GM21723 (cell line): ENCODE measurements around the gene KCNIP4.

Experiments
- ATAC-seq: cut with Tn5 transposase; IDR thresholded peaks from one replicate; pipeline ENCODE4 v1.9.1; 2021; ENCODE audit warnings: mild to moderate bottlenecking, moderate library complexity; ENCODE audit not compliant: unreplicated experiment

KCNIP4 gene

DNA sequence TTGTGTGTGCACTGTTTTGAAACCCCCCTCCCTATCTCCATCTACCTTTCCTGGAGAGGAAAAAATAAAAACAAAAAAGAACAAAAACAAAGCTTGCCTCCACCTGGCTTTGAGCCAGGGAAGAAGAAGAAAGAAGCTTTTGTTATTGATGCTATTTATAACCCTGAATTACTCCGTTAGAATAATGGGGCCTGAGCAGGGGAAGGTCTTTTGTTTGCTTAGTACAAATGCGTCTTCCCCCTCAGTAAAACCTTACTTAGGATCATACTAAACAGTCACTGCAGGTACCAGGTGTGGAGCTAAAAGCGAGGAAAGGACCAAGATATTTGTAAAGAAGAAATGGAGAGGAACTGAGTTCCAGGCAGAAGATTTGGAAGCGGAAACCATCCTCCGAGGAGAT is 352.1 kb downstream of the KCNIP4 start:
- no peak for ATAC-seq

DNA sequence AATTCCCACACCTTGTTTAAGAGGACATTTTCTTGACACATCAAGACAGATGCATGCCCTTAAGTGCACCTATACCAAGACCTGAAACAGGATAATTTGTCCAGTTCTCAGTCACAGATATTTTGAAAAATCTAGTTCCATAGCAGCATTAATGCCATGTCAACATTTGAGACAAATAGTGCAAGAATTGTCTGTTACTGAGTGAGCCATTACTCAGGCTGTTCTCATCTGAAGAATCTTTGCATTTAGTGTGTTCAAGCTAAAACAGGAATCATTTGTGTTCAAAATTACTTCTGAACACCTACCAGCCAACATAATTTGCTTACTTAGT is 354.9 kb downstream of the KCNIP4 start:
- ATAC-seq, result no peak

DNA sequence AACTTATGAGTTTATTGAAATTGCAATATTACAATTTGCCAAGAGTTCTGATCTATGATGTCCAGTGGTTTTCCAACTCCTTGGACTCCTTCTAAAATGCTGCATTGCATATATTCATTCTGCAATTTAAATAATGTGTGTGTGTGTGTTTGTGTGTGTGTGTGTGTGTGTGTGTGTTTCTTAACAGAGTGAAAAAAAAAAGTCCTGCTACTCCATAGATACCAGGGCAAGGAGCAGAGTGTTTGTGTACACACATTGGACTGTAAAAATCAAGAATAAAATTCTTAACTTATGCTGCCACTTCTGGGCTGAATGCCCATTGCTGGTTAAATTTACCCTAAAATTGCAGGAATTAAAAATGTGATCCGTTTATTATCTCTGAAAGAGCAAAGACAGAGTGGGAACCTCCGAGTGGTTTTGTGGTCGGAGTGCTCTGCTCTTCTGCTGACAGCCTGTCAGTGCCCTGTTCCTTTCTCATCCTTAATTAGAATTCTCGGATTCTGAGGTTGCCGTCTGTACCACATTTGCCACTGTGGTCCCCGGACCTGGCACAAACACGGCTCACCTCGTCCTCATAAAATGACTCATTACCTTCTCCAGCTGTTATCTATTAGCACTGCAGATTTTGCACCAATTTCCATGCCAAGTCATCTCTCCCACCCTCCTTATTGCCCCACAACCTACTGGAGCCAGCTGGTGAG is 355.5 kb downstream of the KCNIP4 start:
- no peak for ATAC-seq

DNA sequence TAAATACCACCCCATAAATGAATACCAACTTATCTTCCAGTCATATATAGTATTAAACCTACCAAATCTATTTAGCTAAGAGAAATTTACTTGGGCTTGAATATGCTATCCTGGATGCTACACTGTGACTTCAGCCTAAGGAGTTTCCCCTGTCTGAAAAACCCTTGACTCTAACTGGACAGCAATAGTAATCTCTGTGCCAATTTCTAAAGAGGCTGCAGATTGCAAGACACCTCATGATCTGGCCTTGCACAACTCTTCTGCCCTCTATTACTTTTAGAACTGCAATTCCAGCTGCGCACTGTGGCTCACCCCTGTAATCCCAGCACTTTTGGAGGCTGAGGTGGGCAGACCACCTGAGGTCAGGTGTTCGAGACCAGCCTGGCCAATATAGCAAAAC is 371.5 kb downstream of the KCNIP4 start:
- ATAC-seq, result no peak

DNA sequence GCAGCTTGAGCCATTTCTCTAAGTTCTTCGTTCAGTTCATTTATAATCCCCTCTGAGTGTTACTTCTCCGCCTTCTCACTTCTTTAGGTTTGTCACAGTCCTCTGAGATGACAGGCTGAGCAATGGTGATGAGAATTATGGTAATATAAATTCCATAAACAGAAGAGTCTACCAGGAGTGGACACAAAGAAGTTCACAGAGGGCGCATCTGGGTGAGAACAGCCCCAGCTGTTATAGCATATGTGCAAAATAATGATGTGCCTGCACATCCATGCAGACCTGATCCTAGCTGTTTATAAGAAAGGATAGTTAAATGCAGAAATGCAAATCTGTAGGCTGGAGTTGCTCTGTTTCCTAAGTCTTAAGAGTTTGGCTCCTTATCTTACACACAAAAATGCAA is 377.5 kb downstream of the KCNIP4 start:
- ATAC-seq, result no peak

DNA sequence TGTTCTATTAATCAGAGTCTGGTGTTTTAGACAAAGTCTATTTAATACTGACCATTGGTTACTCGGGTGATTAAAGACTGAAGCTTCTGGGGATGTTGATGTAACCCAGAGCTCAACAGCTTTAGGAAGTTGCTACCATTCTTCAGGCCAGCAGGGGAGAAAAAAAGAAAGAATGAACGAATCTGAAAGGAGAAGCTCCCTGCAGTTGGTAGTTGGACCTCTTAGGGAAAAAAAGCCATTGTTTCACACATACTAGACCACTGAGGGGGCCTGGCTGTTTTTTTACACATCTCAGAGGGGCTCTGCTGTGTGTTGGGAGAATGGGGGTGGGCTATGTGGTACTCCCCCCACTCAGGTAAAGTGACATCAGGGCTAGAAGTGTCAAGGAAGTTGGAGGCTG is 378.9 kb downstream of the KCNIP4 start:
- no peak for ATAC-seq

DNA sequence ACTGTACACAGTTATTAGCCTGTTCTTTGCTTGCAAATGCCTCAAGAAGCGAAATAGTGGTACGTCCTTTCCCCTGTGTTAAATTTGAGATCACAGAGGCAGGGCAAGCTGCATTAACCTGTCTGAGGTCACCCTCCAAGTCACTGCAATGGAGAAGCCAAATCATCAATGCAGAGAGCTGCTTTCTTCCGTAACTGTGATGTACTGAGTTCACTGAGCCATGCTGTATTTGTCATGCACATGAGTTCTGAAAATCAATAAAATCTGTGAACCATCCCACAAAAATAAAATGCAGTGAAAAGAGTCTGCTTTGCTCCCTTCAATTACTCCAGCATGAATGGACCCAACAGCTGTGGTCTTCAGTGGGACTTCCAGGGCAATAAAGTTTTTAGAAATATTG is 393.5 kb downstream of the KCNIP4 start:
- no peak for ATAC-seq

DNA sequence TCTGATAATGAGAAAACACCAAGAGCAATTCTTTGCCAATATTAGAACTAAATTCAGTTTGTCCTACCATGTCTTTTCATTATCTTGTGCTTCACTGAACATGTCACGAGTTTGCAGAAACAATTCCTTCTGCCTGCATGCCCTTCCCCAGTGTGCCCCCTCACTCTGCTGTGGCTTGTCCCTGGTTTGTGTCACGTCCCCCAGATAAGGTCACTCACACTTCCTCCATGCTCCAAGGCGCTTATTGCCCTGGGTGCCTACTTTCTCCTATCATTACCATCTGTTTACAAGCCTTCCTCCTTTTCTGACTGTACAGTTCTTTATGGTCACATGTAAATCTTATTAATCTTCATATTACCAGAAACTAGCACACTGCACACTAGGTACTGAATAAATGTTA is 394.1 kb downstream of the KCNIP4 start:
- no peak for ATAC-seq

DNA sequence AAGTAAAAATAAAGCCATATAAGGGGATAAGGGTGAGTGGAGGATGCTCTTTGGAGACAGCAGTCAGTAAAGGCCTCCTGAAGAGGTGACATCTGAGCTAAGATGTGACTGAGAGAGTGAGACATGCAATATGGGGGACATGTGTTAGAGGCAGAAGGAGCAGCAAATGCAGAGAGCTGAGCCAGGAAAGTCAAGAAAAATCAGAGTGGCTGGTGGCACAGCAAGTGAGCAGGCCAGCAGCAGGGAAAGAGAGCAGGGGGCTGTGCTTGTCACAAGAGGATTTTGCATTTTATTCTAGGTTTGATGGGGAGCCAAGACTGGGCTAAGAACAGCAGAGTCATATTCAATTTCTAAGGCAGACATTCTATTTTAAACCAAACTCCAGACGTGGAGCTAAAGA is 394.5 kb downstream of the KCNIP4 start:
- no peak for ATAC-seq

DNA sequence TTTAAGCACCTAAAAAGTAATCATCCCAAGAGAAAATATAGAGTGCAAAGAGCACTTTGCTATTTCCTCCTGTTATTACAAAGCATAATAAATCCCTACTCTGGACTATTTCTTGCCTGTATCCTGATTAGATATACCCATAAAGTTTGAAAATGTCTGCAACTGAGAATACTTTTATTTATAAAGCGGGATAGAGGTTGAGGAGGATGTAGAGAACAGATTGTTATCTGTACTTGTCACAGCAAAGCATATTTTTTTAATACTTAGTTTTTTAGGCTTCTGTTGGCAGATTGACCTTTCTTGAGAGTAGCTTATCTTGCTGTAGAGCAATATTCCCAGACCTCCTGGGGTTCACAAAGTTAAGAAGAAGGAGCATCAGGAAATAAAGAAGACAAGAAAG is 396.1 kb downstream of the KCNIP4 start:
- no peak for ATAC-seq

DNA sequence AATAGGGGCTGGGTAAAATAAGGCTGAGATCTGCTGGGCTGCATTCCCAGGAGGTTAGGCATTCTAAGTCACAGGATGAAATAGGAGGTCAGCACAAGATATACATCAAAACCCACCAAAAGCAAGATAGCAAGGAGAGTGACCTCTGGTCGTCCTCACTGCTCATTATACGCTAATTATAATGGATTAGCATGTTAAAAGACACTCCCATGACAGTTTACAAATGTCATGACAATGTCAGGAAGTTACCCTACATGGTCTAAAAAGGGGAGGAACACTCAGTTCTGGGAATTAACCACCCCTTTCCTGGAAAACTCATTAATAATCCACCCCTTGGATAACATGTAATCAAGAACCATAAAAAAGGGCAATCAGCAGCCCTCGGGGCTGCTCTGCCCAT is 403.6 kb downstream of the KCNIP4 start:
- no peak for ATAC-seq

DNA sequence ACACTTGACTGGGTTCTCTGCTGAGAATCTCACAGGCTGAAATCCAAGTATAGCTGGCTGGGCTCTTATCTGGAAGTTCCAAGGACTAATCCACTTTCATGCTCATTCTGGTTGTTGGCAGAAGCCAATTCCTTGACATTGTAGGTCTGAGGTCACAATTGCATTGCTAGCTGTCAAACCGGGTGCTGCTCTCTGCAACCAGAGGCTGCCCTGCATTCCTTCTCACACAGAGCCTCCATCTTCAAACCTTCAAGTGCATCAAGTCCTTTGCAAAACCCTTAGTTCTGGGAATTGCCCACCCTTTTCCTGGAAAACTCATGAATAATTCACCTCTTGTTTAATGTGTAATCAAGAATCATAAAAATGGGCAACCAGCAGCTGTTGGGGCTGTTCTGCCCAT is 404.2 kb downstream of the KCNIP4 start:
- ATAC-seq, result no peak

DNA sequence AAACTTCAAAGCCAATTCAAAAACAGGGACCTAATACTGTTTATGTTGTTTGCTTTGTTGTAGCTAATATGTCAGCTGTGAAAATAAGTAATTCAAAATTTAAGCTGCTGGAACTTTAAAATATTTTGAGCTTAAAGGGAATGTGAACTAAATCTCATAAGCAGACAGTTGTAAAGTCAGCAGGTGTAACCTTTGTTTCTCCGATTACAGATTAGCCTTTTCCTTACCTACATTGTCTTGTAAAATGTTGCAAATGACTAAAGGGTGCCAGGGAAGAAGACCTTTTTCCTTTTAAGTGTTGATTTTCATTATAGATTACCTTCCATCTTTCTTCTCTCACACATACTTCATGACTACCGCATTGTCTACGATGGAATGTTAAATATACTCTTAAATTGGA is 405.1 kb downstream of the KCNIP4 start:
- ATAC-seq, result no peak

DNA sequence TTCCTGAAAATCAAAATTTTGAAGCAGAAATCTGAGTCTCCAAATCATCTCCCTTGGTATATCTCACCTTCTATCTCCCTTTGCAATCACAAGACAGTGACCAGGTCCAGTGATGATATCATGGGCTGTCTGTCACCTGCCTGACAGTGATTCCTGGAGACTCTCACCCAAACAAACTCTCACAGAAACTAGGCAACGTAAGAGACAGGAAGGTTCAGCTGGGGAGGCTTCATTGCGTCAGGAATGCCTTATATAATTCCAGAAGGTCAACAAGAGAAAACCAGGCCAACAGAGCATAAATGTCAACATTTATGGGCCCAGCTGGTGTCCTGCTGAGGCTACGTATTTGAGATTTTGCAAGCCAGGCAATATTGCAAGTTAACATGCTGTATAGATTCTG is 412.7 kb downstream of the KCNIP4 start:
- ATAC-seq, result no peak

DNA sequence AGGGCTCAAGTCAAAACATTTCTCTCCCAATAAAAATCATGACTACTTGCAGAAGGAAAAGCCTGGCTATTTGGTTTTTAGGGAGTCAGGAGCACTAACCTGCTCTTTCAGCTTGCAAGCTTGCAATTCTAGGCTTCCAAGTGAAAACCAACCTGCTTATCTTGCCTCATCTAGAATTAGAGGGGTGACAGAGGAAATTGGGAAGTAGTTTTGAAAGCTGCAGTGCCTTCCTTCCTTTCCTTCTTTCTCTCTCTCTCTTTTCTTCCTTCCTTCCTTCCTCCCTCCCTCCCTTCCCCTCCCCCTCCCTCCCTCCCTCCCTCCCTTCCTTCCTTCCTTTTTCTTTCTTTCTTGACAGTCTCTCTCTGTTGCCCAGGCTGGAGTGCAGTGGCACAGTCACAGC is 417.5 kb downstream of the KCNIP4 start:
- ATAC-seq, result no peak

DNA sequence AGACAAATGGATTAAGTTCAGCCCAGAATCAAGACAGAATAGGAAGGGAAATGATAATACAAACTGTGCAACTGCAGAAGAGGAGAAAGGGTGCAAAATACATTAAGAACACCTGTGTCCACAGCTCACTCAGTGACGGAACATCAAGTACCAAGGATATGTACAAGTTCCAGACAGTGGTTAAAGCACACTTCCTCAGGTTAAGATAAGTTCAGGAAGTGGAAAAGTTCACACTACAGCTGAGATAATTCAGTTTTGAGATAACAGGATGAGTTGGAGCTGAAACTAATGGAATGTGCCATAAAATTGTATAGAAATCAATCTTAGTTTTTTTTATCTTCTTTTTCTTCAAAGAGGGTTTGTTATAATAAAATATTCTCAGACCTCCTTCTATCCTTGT is 419.4 kb downstream of the KCNIP4 start:
- ATAC-seq, result no peak

DNA sequence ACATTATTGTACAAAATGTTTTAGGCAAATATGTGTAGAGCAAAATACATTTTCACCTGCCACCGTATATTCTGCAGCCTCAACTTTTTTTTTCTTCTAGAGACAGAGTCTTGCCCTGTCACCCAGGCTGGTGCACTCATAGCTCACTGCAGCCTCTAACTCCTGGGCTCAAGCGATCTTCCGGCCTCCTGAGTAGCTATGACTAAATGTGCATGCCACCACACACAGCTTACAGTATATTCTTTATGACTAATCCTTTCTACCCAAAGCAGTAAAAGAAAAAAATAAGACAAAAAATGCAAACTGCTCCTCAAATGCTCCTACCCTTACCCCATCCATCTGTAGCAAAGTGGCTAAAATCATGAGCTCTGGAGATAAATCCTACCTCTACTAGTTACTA is 426.3 kb downstream of the KCNIP4 start:
- no peak for ATAC-seq

DNA sequence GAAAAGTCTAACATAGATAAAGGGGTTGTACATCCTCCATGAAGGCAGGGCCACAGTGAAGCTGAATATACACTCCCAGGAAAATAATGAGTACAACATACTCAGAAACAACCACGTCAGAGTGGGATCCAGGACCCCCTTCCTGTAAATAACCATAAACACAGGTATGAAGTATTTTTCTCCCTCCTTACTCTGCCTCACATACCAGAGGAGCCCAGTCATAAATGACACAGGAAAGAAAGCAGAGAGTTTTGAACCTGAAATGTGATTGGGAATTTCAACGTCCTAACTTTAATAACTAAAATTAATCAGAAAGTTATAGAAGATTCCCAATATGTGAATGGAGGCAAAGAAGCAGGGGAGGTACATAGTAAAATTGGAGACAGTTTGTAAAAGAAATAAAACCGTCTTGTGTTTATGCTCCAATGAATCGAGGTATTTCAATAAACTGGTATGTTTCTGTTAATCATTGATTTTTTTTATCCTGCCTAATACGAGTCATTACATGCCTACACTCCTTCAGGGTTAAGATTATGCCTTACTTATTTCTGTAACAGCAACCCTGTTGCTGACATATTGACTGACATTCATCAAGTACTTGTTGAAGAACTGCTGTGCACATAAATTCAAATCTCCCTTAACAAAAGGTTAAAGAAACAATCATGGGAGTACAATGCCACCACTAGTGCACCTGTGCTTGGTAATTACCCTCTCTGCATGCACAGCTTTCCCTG is 431.3 kb downstream of the KCNIP4 start:
- no peak for ATAC-seq

DNA sequence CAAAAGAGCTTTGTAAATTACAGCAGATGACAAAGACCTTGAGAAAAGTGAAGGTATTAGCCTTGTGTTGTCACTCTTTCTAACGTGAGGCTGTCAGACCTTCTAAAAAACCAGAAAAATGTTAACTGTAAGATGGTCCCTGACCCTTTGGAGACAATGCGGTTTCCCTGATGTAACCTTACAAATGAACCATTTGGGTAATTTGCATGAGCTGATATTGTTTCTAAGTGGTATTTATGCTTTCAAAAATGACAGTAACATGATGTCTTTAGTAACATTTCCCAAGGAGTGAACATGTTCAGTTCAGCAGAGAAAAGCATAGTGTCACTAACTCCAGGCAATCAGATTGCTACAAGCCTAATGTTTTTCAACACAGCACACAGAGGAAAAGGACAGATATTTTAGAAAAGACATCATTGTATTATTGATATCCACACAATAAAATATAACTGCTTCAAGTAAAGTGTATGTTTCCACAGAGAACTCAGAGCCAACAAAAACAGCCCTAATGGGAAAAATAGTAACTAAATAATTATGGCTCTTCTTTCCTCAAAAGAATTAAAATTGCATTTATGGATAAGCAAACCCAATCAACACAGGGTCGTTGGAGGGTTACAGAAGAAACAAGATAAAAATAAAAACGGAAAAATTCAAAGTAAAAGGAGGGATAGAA is 434.4 kb downstream of the KCNIP4 start:
- ATAC-seq, result no peak

DNA sequence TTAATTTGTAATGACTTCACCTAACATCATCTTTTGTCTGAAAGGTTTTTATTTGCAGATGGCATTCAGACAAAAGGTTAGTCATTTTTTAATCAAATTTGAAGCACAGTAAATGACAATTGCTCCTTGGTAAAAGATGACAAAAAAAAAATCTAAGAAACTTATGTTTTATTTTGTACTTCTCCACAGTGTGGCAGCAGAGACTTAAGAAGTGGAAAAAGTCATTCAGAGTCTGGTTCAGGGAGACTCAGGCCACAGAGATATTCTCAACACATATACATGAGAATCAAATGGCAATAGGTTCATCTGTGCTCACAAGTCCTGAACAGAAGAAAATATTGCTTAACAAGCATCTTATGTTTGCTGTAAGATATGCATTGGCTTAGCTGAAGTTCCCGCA is 436.2 kb downstream of the KCNIP4 start:
- ATAC-seq, result no peak

DNA sequence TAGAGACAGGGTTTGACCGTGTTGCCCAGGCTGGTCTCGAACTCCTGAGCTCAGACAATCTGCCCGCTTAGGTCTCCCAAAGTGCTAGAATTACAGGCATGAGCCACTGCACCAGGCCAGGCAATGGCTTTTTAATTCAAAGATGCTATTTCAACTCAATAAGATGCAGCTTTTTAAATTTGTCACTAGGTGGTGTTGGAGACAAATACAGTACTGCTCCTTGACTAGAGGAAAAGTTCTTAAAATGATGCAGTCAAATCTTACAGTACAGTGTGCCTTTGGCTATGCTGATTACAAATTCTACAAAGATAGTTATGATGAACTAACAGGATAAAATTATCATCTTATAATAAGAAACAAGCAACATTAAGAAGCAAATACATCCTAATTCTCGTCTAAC is 441.1 kb downstream of the KCNIP4 start:
- ATAC-seq, result no peak

DNA sequence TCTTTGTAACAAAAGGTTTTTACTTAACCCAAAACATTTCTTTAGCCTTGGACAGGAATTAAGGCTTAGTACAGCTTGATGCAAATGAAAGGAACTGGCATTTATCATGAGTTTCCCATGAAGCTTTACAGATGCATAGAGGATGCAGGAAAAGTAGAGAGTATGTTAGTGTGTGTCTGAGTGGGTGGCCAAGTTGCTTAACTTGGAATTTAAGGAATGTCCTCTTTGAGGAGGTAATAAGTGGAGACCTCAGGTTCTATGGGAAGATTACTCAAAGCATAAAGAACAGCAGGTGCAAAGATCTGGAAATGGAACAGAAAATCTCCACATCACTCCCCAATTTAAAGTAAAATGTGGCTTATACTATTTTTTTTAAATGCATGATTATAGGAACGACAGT is 457.9 kb downstream of the KCNIP4 start:
- ATAC-seq, result no peak
